Measurements from ENCODE around the gene BRD9. TPM values are rescaled to one million over a fixed set of nuclear protein-coding genes. Genes with fewer than 3 reads are reported as not detected.

Gene BRD9
- total RNA-seq, 2 donors from 2014 or later, result 58.2 to 67.9 TPM

DNA sequence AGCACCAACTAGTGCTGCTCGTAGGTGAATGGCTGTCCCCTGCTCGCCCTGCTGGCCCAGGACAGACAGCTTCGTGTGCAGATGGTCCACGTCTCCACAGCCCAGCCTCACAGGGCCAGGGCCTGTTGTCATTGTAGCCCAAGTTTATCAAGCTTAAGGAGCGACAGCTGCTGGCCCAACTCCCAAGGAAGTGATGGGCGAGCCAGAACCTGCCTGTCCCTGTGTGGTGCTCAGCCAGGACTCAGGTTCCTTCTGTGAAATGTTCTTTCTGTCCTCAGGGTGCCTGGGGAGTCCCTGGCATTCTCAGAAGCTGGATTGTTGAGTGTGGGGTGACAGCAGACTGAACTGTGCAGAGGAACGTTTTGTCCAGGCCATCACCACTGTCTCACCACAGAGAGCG is 16.5 kb upstream of the BRD9 start:
- 91 to 100% methylated on average over 3 to 8 of the region's 8 CpGs for WGBS, 2 experiments (ENCODE audit: insufficient coverage in 1 of 2, insufficient read length in 1 of 2)
- TF ChIP-seq, protein P1, sequence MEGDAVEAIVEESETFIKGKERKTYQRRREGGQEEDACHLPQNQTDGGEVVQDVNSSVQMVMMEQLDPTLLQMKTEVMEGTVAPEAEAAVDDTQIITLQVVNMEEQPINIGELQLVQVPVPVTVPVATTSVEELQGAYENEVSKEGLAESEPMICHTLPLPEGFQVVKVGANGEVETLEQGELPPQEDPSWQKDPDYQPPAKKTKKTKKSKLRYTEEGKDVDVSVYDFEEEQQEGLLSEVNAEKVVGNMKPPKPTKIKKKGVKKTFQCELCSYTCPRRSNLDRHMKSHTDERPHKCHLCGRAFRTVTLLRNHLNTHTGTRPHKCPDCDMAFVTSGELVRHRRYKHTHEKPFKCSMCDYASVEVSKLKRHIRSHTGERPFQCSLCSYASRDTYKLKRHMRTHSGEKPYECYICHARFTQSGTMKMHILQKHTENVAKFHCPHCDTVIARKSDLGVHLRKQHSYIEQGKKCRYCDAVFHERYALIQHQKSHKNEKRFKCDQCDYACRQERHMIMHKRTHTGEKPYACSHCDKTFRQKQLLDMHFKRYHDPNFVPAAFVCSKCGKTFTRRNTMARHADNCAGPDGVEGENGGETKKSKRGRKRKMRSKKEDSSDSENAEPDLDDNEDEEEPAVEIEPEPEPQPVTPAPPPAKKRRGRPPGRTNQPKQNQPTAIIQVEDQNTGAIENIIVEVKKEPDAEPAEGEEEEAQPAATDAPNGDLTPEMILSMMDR (conservative IDR thresholded peaks at IDR 0.05), result no peak
- Mint-ChIP-seq H3K4me3 (no peak overlapping the region), H3K36me3 (ENCODE audit: low read depth) (peaks cover 82% of the 10 kb centered on the region), H3K27me3 (ENCODE audit: insufficient read depth) (no peaks in the 10 kb centered on the region), H3K27ac (no peak overlapping the region), H3K9me3 (no peaks in the 10 kb centered on the region), H3K4me1 (peaks cover 9% of the 10 kb centered on the region)
- Histone ChIP-seq H3K4me1 (ENCODE audit: control insufficient read depth, insufficient read depth, low read length) (no peaks in the 10 kb centered on the region), H3K4me3 (ENCODE audit: low read length) (no peak overlapping the region), H3K36me3 (ENCODE audit: control insufficient read depth, insufficient read depth, low read length) (peaks cover 82% of the 10 kb centered on the region), H3K27me3 (ENCODE audit: control insufficient read depth, insufficient read depth, low read length, poor library complexity, severe bottlenecking) (no peaks in the 10 kb centered on the region), H3K27ac (ENCODE audit: low read depth, low read length) (no peak overlapping the region), H3K9ac (ENCODE audit: extremely low read depth, low read length, poor library complexity, severe bottlenecking) (no peak overlapping the region), H3K9me3 (ENCODE audit: control insufficient read depth, low read length) (peaks cover 7% of the 10 kb centered on the region)
- DNase-seq, result no peak

DNA sequence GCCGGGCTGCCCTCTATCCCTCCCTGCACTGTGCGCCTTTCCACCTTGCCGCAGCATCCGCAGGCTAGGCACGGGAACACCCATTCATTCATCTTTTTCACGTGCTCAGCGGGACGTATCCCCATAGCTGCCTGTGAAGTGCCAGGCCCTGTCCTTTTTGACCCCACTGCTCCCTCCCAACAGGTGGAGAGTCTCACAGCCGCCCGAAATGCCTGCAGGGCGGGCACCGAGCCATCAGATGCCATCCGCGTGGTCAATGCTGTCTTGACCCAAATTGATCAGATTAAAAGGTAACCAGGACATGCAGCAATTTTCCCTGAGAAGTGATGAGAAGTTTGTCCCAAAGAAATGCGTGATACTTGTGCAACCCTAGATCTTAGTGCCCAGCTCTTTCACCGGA is 15.6 kb upstream of the BRD9 start:
- H3K36me3 Mint-ChIP-seq (ENCODE audit: low read depth), result peaks cover 82% of the 10 kb centered on the region
- TF ChIP-seq, protein P1 (conservative IDR thresholded peaks at IDR 0.05), result no peak
- no peak overlapping the region for H3K4me3 ChIP-seq (ENCODE audit: low read length)
- no peak overlapping the region for H3K4me3 Mint-ChIP-seq
- no peak overlapping the region for H3K27ac Mint-ChIP-seq
- WGBS, 2 experiments (ENCODE audit: insufficient coverage in 1 of 2, insufficient read length in 1 of 2), result 95 to 97% methylated on average over 16 of the region's 16 CpGs
- H3K36me3 ChIP-seq (ENCODE audit: control insufficient read depth, insufficient read depth, low read length), result peaks cover 82% of the 10 kb centered on the region
- H3K27me3 Mint-ChIP-seq (ENCODE audit: insufficient read depth), result no peaks in the 10 kb centered on the region
- no peaks in the 10 kb centered on the region for H3K27me3 ChIP-seq (ENCODE audit: control insufficient read depth, insufficient read depth, low read length, poor library complexity, severe bottlenecking)
- H3K4me1 Mint-ChIP-seq, result peaks cover 9% of the 10 kb centered on the region
- H3K4me1 ChIP-seq (ENCODE audit: control insufficient read depth, insufficient read depth, low read length), result no peaks in the 10 kb centered on the region
- no peak overlapping the region for H3K9ac ChIP-seq (ENCODE audit: extremely low read depth, low read length, poor library complexity, severe bottlenecking)
- peaks cover 7% of the 10 kb centered on the region for H3K9me3 ChIP-seq (ENCODE audit: control insufficient read depth, low read length)
- H3K9me3 Mint-ChIP-seq, result no peaks in the 10 kb centered on the region
- peak; percentile 19 for DNase-seq
- no peak overlapping the region for H3K27ac ChIP-seq (ENCODE audit: low read depth, low read length)

DNA sequence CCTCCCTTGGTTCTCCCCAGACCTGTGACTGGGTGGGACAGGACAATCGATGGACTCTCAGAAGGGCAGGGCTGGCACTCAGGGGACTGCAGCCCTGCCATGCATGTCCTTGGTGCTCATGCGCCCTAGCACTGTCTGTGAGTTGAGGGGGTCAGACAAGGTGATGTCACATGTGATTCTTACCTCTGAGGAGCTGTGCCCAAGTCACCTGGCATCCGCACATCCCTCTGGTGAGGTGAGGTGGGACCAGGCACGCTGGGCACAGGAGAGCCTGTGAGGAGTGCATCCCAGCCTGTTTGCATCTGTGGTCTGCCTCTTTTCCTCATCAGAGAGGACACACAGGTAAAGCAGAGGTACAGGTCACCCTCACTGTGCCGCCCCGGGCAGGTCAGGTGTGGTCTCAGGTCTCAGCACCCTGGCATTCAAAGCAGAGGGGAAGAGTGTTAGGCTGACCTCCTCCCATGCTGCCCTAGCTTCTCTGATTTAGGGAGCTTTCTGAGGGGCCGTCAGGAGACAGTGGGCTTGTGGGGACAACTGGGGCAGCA is 14.8 kb upstream of the BRD9 start:
- 99 to 100% methylated on average over 4 to 7 of the region's 7 CpGs for WGBS, 2 experiments (ENCODE audit: insufficient coverage in 1 of 2, insufficient read length in 1 of 2)
- Mint-ChIP-seq H3K4me3 (no peak overlapping the region), H3K36me3 (ENCODE audit: low read depth) (peaks cover 76% of the 10 kb centered on the region), H3K27me3 (ENCODE audit: insufficient read depth) (no peaks in the 10 kb centered on the region), H3K9me3 (no peaks in the 10 kb centered on the region), H3K4me1 (peaks cover 3% of the 10 kb centered on the region), H3K27ac (no peak overlapping the region)
- H3K36me3 ChIP-seq (ENCODE audit: control insufficient read depth, insufficient read depth, low read length), result peaks cover 75% of the 10 kb centered on the region
- peaks cover 7% of the 10 kb centered on the region for H3K9me3 ChIP-seq (ENCODE audit: control insufficient read depth, low read length)
- TF ChIP-seq, protein P1 (conservative IDR thresholded peaks at IDR 0.05), result no peak
- H3K9ac ChIP-seq (ENCODE audit: extremely low read depth, low read length, poor library complexity, severe bottlenecking), result no peak overlapping the region
- no peak for DNase-seq
- no peak overlapping the region for H3K27ac ChIP-seq (ENCODE audit: low read depth, low read length)
- no peak overlapping the region for H3K4me3 ChIP-seq (ENCODE audit: low read length)
- no peaks in the 10 kb centered on the region for H3K4me1 ChIP-seq (ENCODE audit: control insufficient read depth, insufficient read depth, low read length)
- H3K27me3 ChIP-seq (ENCODE audit: control insufficient read depth, insufficient read depth, low read length, poor library complexity, severe bottlenecking), result no peaks in the 10 kb centered on the region
